NCI-H460 (cell line): ENCODE measurements around the gene AOPEP. TPM values are rescaled to one million over a fixed set of nuclear protein-coding genes. Genes with fewer than 3 reads are reported as not detected.

Experiments
- DNase-seq: peaks from one replicate; pipeline ENCODE4 v3.0.0-alpha.2; 2016; ENCODE audit warnings: low read depth; ENCODE audit errors: extremely low read depth
- total RNA-seq: library from RNA; depleted of rRNA; stranded (reverse); fragments of >200 nt; shearing (Covaris generic); gene quantifications from 2 replicates; pipeline ENCODE4 v1.2.3, GENCODE V29; 2014

Gene AOPEP
- total RNA-seq, 1 experiment from 2014 or later: 27.0 TPM

DNA sequence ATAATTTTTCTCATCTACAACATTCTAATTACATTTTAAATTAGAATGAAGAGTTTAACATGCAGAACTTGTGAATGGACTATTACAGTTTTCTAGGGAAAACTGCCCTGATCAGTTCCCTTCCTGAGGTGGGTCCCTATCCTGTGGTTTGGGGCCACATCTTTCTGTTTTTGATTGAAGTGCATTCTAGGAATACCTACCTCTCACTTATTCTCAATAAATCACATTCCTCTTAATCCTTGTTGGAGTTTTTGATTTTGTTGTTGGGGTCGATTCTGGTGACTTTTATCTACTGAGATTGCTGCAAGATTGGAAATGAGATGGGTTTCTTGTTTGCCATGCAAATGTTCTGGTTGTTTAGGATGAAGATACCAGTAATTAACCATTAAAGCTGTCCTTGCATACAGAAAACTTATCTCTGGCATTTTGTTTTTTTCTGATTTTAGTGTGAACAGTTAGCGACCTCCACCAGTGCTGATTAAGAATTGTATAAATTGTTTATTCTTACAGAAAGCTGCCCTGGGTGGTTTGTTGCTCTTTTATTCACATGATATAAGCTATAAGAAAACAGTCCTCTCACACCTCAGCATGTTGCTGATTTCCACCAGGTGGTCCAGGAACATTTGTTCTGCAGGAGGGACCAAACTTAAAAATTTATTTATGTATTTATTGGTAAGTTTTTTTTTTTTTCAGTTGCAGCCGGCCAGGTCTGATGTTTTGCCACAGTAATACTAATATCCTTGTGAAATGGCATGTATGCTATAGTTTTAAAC, 321.1 kb downstream of the AOPEP start:
- DNase-seq: no peak

DNA sequence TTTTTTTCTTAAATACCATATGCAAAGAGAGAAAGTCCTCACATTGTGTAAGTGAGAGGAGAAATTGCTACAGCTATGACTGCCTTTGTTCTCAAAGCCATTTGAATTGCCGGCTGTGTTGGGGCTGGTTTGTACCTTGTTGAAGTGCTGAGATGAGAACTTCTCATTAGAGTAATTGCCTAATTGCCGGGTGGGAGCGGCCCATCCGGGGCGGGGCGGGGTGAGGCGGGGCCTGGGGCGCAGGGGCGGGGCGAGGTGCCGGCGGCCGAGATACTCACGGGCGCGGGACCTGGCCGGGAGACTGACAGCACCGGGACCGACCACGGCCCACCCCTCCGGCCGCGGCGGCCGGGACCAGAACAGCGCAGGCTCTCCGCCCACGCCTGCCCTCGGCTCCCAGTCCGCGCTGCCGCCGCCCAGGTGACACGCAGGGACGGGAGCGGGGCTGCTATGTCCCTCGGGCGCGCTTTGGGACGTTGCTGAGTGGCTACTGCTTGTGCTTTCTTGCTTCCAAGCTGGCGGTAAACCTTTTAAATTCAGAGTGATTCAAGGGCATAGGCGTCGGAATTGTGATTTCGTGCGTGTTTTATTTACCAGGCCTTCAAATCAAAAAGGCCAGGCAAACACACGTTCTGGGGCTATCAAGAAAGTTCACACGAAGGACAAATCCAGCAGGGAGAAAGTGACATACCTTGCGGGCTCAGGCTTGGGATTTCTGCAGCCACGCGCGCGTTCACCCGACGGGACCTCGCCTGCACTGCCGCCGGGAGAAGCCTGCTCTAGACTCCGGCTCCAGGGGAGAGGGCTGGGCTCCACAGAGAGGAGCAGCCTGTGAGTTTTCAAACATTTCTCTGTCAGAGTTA, 322.0 kb downstream of the AOPEP start:
- DNase-seq: peak; percentile 21

DNA sequence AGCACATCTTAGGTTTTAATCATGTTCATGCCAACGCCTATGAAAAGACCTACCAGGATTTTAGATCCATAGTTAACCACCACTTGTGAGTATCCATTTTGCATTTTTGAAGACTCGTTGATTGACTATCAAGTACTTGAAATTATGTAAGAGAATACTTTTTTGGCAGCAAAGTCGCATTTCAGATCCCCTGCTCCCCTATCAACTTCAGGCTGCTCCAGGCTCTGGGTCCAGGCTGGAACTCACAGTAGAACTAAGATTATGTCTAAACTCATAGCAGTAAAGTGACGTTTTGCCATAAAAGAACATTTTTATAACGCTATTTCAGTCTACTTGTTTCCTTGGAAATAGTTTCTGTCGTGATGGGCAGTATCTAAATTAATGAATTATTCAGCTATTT, 323.3 kb downstream of the AOPEP start:
- no peak for DNase-seq

DNA sequence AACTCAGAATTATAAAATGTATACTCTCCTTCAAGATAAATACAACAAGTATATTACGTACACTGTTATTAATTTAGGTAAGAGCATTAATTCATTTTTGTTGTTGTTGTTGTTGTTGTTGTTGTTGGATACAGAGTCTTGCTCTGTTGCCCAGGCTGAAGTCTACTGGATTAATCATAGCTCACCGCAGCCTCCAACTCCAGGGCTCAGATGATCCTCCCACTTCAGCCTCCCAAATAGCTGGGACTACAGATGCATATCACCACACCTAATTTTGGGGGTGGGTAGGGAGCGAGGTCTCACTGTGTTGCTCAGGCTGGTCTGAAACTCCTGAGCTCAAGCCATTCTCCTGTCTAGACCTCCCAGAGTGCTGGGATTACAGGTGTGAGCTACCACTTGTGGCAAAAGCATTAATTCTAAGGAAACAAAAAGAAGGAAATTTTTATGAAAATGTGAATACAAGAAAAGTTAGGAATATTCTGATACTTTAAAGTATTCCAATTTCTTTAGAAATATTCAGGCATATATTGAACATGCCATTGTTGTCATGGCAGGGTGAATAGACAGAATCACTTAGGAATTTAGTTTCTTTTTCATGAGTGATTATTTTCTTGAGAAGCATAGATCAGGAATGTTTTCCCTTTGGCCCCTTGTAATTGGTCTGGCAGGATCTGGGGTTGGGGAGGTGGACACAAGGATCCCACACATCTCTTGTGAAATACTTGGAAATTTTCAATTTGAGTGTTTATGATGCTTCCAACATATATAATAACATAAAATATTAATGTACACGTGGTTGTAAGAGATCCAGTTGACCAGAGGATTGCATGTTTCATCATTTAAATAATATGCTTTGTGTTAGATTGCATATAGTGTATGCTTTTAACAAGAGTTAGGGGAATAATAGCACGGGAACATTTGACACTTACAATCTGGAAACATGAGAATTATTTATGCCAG, 327.4 kb downstream of the AOPEP start:
- DNase-seq: no peak

DNA sequence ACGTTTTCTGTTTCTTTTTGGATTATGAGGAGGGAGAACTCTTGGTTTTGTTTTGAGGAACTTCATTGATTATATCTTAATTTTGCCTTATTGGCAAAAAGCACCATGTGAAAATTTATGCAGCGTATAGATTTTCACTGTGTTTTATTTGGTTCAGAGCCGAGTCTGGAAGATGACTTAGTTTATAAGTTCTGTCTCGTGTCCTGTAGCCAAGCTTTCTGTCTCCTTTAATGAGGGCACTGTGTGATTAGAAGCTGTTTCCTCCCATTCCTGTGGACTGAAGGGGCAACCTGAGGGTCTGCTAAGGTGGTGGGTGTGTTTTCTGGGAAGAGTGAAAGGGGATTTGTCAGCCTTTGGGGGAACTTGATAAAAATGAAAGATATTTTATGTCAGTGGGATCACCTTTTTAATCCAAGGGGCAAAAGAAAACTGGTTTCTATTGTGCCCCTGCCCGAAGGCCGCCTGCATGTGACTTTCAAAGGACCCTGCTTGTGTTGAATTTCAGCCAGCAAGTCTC, 328.9 kb downstream of the AOPEP start:
- no peak for DNase-seq

DNA sequence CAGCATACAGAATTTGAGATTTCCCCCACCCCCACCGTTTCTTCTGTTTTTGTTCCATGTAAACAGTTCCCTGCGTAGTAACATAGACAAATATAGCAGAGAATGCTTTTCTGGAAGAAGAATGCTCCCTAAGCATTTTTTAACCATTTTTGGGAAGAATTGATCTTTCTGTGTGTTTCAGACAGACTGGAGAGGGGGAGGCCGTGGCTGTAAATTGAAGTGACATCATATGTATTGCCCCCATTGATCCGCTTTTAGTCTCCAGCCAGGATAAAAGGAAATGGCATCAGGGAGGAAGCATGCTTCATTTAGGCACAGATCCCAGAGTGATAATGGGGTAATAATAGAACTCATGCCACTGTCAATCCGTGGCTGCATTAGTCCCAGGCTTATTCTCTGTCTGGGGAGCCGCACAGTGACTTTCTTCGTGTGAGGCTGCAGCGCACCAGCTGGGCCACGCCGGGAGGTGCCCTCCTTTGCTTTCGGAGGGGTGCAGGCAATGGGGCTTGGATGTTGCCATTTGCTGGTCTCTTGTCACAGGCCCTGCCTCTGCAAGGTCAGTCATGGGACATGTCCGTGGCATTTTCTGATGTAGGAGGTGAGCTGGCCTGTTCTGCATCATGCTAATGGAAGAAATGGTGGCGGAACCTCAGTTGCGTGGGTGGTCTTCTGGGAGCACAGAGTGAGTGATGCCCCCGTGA, 329.5 kb downstream of the AOPEP start:
- DNase-seq: no peak

DNA sequence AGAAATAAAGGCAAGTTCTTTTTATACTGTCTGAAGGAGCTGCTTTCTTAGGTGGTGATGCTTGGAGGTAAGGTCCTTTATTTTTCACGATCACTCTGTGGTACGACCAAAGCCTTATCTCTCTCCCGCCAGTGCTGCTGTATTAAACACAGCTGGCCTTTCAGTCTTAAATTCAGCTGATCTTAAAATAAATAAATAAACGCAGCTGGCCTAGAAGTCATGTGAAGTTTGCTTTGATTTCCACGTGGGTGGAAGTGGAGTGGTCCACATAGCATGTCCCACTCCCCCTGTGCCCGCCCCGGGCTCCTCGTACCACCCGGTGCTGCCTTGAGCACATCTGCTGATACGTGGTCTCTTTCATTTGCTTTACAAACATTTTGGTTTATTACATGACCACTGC, 330.6 kb downstream of the AOPEP start:
- no peak for DNase-seq

DNA sequence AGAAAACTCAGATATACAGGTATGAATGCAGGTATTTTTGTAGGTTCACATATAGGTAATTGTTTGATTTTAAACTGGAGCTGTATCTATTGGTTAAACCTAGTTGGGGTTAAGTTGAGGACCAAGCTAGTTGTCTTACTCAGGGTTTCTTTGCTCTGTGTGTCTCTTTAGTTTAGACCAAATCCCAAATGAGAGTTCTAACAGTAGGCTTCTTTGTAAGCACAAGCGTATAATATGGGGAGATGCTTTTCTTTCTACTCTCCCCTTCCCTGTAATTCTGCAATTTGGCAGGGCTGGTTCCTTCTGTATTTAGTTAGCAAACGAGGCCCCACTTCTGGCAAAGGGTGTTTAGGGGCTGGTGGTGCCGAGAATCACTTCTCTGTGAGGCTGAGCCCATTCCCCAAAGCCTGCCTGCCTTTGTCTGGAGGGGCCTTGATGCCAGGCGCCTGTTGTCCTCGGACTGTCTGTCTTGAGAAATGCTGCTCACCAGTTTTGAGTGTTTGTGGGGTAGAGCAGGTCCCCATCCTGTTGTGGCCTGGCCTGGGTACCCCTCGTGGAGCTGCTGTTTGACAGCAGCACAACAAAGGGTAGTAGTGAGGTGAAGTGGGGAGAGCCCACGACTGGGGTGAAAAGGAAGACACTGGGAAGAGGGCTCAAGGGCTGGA, 331.8 kb downstream of the AOPEP start:
- DNase-seq: no peak

DNA sequence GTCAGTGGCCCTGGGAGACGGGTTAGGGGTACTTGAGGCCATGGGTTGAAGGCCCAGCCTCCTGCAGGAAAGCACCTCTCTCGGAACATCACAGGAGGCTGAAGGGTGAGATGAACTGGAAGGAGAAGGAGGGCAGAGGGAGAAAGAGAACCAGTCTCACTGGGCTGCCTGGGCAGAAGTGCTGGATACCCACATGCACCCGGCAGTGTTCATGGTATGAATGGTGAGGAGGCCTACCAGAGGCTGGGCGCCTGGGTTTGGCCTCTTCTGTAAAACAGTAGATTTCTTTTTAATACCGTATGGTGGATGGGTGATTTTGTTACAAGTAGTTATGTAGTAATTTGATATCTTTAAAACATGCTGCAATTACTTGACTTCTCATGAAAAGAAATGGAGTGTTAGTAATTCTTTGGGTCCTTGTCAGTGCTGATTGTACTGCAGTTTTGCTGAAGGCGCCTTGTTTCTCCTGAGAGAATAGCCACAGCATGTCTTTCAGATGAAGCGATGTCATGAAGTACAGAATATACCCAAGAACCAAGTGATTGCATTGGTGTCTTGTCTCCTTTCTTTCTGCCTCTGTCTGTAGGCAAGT, 332.4 kb downstream of the AOPEP start:
- no peak for DNase-seq

DNA sequence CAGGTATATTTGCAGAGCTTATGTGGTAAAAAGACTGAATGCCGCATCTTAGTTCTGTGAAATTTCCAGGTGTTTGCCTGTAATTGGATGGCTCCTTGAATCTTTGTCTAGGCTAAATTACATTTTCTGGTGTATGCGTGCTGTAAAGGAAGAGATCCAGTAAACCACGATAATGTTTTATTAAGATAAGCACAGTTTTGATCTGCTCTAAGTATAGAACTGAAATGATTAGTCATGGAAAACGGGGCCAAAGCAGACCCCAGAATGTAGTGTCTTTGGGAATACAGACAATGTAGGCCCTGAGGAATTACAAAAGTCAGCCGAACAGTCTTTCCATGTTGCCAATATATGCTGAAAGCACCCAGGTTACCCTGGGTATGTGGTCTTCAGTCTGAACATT, 333.7 kb downstream of the AOPEP start:
- no peak for DNase-seq

DNA sequence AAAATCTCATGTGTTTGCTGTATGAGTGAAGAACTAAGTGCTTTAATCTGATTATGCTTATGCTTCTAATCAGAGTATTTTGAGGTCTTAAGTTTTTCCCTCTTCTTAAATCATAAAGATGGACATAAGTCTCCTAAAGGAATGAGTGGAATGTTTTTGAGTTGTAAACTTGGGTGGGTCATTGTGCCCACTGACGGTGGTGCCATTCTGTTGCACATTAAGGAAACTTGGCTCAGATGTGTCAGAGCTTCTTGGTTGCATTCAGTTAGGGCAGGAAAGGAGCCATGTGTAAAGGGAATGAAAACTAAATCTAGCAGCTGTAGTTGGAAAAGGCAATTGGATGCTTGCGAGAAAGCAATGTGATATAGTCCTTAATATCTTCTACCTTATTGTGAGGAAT, 334.4 kb downstream of the AOPEP start:
- no peak for DNase-seq

DNA sequence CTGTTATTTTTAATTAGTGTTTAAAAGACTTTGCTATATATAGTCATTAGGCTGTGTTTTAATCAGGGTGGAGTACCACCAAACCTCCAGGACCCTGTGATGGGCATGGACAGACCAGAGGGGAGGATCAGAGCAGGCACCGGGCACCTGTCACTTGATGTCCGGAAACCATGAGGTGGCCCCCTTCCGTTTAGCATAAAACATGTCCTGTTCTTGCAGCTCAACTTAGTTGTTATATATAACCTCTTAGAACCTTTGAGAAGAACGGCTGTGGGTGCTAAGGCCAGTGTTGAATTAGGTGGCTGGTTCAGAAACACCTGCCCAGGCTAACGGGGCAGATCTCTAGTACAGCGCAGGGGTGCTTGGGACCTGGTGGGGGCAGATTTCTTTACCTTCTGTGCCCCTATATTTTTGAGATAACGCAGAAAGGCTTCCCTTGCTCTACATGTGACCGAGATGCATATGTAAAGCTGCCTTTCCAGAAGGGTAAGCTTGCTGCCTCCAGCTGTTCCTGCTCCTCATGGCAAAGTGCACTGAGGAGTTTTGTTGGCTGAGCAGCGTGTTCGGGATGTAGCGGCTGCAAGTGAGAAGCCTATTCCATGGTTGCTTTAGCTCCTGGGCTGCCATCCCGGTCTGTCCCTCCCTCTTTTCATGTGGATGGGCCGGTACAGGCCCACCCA, 335.6 kb downstream of the AOPEP start:
- DNase-seq: no peak

DNA sequence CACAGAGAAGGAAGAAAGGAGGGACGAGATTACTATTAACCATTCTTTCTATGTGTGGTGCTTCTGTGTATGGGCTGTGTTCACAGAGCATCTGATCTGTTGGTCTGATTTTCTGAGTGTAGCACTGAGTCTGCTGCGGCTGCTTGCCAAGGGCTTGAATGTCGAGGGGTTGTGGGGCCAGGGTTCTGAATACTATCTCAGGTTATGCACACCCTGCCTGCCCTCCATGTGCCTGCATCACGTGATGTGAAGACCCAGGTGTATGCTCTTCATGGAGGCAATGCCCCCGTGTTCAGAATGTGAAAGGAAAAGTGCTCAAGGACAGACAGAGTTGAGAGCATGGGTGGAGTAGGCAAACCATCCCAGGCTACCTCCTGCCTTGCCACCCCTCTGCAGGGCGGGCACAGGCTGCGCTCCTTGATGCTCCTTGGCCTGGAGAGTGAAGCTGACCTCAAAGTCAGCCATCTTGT, 336.1 kb downstream of the AOPEP start:
- no peak for DNase-seq

DNA sequence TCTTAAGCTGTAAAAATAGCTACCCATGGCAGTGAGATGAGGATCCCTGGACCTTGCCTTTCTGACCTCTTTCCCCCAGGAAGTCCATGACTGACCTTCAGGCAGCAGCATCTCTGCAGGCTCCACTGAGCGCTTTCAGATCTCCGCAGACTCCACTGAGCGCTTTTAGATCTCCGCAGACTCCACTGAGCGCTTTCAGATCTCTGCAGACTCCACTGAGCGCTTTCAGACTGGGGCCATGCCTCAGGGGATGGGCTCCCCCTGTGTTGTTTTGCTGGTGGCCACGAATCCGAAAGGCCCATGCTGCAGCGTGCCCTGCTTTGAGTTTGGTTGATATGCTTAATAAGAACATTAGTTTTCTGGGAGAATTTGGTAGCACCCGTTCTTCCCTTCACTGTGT, 336.8 kb downstream of the AOPEP start:
- no peak for DNase-seq

DNA sequence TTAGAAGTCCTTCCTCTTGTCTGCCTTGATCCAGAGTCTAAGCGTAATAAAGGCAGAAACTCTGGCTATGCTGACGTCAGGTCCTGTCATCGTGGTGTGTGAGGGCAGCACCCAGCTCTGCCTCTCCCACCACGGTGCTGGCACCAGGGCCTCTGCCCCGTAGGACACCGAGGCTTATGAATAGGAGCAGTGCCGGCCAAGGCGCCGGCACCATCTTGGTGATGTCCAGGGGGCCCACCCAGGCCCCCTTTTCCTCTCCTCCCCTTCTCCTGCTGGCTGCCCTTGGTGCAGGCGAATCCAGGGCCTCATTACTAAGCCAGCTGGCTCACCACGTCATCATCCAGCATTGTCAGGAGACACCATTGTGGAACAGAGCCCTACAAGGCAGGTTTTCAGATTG, 338.7 kb downstream of the AOPEP start:
- DNase-seq: no peak

DNA sequence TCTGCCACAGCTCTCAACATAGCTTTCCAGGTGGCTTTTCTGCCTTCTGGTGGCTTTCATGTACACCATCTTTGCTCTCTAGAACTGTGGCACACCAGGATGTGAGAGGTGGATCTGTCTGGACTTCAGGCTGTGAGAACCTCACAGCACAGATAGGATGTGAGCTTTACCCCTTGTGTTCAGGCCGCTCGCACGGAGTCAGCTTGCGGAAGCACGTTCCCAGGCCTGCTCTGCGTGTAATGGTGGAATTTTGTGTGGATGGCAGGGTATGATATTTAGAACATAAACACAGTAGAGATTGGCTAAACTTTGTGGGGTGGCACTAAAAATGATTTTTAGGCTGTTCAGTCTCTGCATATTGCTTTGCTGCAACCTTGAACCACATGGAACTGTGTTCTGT, 340.6 kb downstream of the AOPEP start:
- DNase-seq: no peak

DNA sequence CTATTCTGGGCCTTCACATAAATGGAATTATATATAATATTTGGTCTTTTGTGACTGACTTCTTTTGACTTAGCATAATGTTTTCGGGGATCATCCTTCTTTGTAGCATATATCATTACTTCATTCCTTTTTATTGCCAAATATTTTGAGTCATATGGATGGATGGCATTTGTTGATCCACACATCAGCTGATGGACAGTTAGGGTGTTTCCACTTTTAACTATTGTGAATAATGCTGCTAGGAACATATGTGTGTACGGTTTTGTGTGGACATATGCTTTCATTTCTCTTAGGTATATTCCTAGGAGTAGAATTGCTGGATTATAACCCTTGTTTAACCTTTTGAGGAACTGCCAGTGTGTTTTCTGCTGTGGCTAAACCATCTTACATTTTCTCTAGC, 341.4 kb downstream of the AOPEP start:
- DNase-seq: no peak

DNA sequence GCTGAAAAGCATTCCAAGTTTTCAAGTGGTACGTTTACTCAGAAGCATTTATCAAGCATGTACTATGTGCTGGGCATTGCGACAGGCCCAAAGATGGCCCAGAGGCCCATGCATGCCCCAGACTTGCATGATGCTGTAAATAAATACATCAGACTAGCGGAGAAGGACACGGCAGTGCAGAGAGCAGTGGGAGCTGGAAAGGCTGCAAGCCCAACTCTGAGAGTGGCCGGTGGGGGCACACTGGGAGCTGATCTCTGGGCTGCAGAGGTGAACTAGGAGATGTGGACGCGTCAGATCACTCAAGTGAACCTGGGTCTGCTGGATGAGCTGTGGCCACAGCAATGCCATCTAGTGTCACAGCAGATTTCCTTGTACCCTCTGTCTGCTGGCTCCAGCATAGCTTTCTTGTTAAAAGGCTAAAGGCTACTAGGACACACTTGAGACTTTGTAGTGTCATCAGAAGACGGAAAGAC, 344.1 kb downstream of the AOPEP start:
- no peak for DNase-seq
